ENCODE measurements around the gene AGR3. TPM values are rescaled to one million over a fixed set of nuclear protein-coding genes. Genes with fewer than 3 reads are reported as not detected.

Gene AGR3
- total RNA-seq, 1 experiment from 2014 or later: not detected

- no peak for DNase-seq (ENCODE audit: low spot score)
Measured at GRCh38 chr7:16836481-16836880, 45.3 kb downstream of the AGR3 start.

- DNase-seq (ENCODE audit: low spot score): no peak
Measured at GRCh38 chr7:16833373-16833772, 48.4 kb downstream of the AGR3 start.

GRCh38 chr7:16826060-16826459, 55.7 kb downstream of the AGR3 start:
- DNase-seq (ENCODE audit: low spot score): no peak

GRCh38 chr7:16822029-16822428, 59.8 kb downstream of the AGR3 start:
- no peak for DNase-seq (ENCODE audit: low spot score)

GRCh38 chr7:16818732-16819131, 63.1 kb downstream of the AGR3 start:
- DNase-seq (ENCODE audit: low spot score): no peak

GRCh38 chr7:16817536-16817935, 64.2 kb downstream of the AGR3 start:
- DNase-seq (ENCODE audit: low spot score): no peak

GRCh38 chr7:16816824-16817223, 65.0 kb downstream of the AGR3 start:
- DNase-seq (ENCODE audit: low spot score): no peak

- DNase-seq (ENCODE audit: low spot score): no peak
Measured at GRCh38 chr7:16815001-16815400, 66.8 kb downstream of the AGR3 start.

GRCh38 chr7:16813232-16813616, 68.6 kb downstream of the AGR3 start:
- no peak for DNase-seq (ENCODE audit: low spot score)

- DNase-seq (ENCODE audit: low spot score): no peak
Measured at GRCh38 chr7:16812542-16813231, 69.1 kb downstream of the AGR3 start.

GRCh38 chr7:16811551-16811950, 70.2 kb downstream of the AGR3 start:
- DNase-seq (ENCODE audit: low spot score): peak; percentile 48

GRCh38 chr7:16810573-16810972, 71.2 kb downstream of the AGR3 start:
- no peak for DNase-seq (ENCODE audit: low spot score)

GRCh38 chr7:16810112-16810511, 71.7 kb downstream of the AGR3 start:
- DNase-seq (ENCODE audit: low spot score): no peak

Other genes starting within 250 kb of the AGR3 start
- gene ANKMY2, start 236.2 kb downstream of the AGR3 start, total RNA-seq (2014; rRNA removed; shearing (Covaris generic)): 36.3 and 39.4 TPM in 2 replicates
- gene BZW2, start 235.8 kb downstream of the AGR3 start, total RNA-seq (2014; rRNA removed; shearing (Covaris generic)): 85.9 and 105 TPM in 2 replicates
- 2.4 and 2.8 TPM in 2 replicates for gene TSPAN13, start 128.2 kb downstream of the AGR3 start, total RNA-seq (2014; rRNA removed; shearing (Covaris generic))
- not detected in 2 replicates for gene AGR2, start 77.0 kb downstream of the AGR3 start, total RNA-seq (2014; rRNA removed; shearing (Covaris generic))